AG04449 (cell line): Measurements from ENCODE around the gene LTBP2.
A peak's percentile ranks its signal among the peaks of the same experiment; 100 is the strongest.

Experiments used
- CTCF ChIA-PET: fragments of 350-600 bp; formaldehyde crosslinking; extraction: SDS; loops from one replicate; lab custom pipeline; 2021; ENCODE audit warnings: antibody characterized with exemption; lab: Yijun Ruan, JAX
- POLR2A ChIA-PET: fragments of 400-600, 350-600 bp; formaldehyde crosslinking; extraction: SDS; loops from one replicate; lab custom pipeline; 2020; ENCODE audit warnings: antibody characterized with exemption, inconsistent platforms; lab: Yijun Ruan, JAX
- DNase-seq: peaks from one replicate; pipeline ENCODE4 v3.0.0-alpha.2; 2010; ENCODE audit warnings: low read depth, low spot score
- H3K4me3 ChIP-seq: 2 replicates; pipeline ENCODE4 v1.5.1; 2011; ENCODE audit warnings: low read depth, mild to moderate bottlenecking, control low read depth, low read length
- TF ChIP-seq, protein P1 (sequence below): IDR thresholded peaks from one replicate; pipeline ENCODE4 v1.5.1; 2011; ENCODE audit warnings: mild to moderate bottlenecking, moderate library complexity, low read length, control low read depth, inconsistent platforms; ENCODE audit not compliant: insufficient read depth; ENCODE audit errors: missing control alignments

LTBP2 gene

DNA sequence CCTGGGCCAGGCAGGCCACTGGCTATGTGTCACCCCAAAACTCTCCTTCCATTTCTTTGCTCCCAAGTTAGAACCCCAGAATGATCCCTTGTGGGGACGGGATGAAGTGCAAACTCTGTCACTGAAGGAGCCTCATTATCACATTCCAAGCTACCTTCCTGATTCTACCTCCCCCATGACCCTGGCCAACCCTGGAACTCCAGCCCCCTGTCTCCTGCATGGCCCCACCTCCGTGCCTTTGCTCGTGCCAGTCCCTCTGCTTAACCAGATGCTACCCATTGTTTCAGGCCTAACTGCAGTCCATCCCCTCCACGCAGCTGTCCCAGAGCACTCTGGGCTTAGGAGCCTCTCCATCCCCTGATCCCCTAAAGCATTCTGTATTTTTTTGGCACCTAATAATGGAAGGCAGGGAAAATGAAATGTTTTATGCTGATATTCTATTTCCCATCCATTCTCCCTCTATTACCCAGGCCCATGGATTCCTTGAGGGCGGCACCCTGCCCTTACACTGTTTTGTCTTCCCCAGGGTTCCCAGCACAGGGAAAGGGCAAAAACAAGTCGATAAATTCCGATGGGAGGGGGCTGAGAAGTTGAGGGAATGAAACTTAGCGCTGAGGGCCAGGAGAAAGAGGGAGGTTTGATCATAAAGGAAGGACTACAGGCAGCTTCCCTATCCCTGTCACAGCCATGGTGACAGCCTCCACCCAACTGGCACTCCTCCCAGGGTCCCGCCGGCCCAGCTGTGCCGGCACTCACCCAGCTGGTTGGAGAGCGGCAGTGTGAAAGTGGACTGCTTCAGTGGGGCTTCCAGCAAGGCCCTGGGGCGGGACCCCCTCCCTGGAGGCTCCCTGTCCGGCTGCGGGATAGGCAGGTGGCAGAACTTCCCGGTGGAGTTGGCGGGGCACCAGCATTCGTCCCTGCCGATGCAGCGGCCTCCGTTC is 60.3 kb downstream of the LTBP2 start:
- TF ChIP-seq, protein P1, sequence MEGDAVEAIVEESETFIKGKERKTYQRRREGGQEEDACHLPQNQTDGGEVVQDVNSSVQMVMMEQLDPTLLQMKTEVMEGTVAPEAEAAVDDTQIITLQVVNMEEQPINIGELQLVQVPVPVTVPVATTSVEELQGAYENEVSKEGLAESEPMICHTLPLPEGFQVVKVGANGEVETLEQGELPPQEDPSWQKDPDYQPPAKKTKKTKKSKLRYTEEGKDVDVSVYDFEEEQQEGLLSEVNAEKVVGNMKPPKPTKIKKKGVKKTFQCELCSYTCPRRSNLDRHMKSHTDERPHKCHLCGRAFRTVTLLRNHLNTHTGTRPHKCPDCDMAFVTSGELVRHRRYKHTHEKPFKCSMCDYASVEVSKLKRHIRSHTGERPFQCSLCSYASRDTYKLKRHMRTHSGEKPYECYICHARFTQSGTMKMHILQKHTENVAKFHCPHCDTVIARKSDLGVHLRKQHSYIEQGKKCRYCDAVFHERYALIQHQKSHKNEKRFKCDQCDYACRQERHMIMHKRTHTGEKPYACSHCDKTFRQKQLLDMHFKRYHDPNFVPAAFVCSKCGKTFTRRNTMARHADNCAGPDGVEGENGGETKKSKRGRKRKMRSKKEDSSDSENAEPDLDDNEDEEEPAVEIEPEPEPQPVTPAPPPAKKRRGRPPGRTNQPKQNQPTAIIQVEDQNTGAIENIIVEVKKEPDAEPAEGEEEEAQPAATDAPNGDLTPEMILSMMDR = no peak
- DNase-seq = no peak
- no peak overlapping the region for H3K4me3 ChIP-seq
- ChIA-PET POLR2A (no interaction called here), CTCF (interaction anchor here (2.8 kb wide), 1 partner anchor 253 kb away, joined by 8 read pairs; no protein-coding TSS in a partner anchor)

DNA sequence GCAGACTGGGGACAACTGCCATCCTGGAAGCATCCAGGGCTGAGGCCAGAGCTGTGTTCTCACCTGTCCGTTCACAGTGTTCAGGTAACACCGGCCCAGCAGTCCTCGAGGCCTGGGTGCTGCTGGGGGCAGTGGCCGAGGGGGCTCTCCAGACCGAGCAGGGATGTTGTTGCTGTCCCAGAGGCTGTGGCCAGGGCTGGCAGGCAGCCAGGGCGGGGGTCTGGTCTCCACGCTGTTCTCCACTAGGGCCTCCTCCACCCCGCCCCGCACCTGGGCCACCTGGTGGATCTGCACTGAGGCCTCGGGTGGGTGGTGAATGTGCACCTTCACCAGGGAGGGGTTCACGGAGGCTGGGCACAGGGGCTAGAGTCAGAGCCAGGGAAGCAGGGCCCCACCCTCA is 61.0 kb downstream of the LTBP2 start:
- no peak for DNase-seq
- ChIA-PET CTCF (interaction anchor here (1.0 to 2.8 kb wide), 3 partner anchors 44 to 253 kb away, joined by 3 to 8 read pairs (median 4); no protein-coding TSS in a partner anchor), POLR2A (no interaction called here)
- TF ChIP-seq, protein P1 = no peak
- no peak overlapping the region for H3K4me3 ChIP-seq

DNA sequence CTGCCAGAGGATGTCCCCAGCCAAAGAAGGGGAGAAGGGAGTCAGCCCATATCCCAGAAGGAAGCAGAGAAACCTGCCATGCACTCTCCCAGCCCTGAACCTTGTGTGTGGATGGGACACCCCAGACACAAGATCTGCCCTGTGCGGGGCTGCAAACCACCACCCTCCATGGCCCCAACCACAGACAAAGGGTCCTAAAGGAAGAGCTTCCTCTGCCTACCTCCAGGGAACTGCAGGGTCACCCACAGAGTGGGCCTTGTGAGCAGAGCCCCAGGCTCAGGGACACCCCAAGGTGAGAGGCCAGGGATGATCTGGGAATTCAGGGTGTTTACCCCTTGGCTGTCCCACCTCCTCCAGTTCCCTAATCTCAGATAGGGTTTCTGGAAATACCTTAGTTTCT is 62.0 kb downstream of the LTBP2 start:
- CTCF ChIA-PET = interaction anchor here (1.0 to 2.8 kb wide), 6 partner anchors 12 to 254 kb away, joined by 3 to 8 read pairs (median 4); no protein-coding TSS in a partner anchor

DNA sequence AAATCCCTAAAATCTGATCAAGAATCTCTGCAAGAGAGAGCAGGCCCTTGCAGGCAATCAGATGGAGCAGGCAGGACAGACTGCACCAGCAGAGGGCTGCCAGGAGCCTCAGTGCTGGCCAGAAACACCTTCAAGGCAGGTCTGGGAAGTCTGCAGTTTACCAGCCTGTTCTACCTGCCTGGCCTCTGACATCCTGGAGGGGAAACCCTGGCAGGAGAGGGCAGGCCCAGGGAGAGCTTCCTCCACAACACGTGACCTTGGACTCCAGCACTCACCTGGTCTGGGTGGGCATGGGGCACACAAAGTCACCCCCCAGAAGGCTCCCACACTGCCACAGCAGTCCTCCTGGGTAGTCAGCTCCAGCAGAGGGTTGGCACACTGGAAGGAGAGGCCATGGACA is 62.4 kb downstream of the LTBP2 start:
- TF ChIP-seq, protein P1 = peak; percentile 44
- H3K4me3 ChIP-seq = no peak overlapping the region
- ChIA-PET CTCF (interaction anchor here (1.0 to 2.8 kb wide), 6 partner anchors 12 to 255 kb away, joined by 3 to 8 read pairs (median 4); no protein-coding TSS in a partner anchor), POLR2A (no interaction called here)
- no peak for DNase-seq

More for the DNA sequence above, 62.0 kb downstream of the LTBP2 start:
- POLR2A ChIA-PET = no interaction called here
- no peak for DNase-seq
- no peak overlapping the region for H3K4me3 ChIP-seq
- TF ChIP-seq, protein P1 = no peak

DNA sequence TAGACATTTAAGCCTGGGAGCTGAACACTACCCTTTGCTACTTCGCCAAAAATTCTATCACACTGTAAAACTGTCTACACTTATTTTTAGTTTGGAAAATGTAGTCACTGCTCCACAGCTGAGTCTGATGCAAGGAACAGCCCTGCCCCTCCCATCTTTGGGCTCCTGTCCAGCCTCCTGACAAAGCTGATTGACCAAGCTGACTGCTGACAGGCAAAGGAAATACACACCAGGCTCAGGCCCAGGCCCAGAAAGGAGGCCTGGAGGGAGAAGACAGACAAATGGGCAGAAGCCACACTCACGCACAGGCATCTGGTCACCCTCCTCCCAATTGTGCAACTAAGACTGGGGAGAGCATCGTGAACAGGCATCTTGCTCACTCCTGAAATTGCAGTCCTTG is 63.2 kb downstream of the LTBP2 start:
- TF ChIP-seq, protein P1 = no peak
- ChIA-PET POLR2A (no interaction called here), CTCF (interaction anchor here (1.0 kb wide), 1 partner anchor 60 kb away, joined by 4 read pairs; no protein-coding TSS in a partner anchor)
- no peak for DNase-seq
- H3K4me3 ChIP-seq = no peak overlapping the region
